BLaER1 treated with 17β-estradiol and CSF1 and Interleukin-3, amounts not matched to agents 10 nM and 100 nM (cell line): Measurements from ENCODE around the gene ZNF398.
A peak's percentile ranks its signal among the peaks of the same experiment; 100 is the strongest.

Experiments
- H3K27ac ChIP-seq, 11 experiments: shearing (Covaris generic); formaldehyde crosslinking; 2 replicates each; pipeline ENCODE4 v1.8.1; 2022
- H3K27me3 ChIP-seq, 11 experiments: shearing (Covaris generic); formaldehyde crosslinking; 2 replicates each; pipeline ENCODE4 v1.8.1; 2022
- H3K36me3 ChIP-seq, 11 experiments: shearing (Covaris generic); formaldehyde crosslinking; 2 replicates each; pipeline ENCODE4 v1.8.1; 2022
- H3K4me1 ChIP-seq, 10 experiments: shearing (Covaris generic); formaldehyde crosslinking; 2 replicates each; pipeline ENCODE4 v1.8.1; 2022
- H3K4me2 ChIP-seq, 11 experiments: shearing (Covaris generic); formaldehyde crosslinking; 2 replicates each; pipeline ENCODE4 v1.8.1; 2022
- H3K4me3 ChIP-seq, 10 experiments: shearing (Covaris generic); formaldehyde crosslinking; 2 replicates each; pipeline ENCODE4 v1.8.1; 2022
- H3K9ac ChIP-seq, 11 experiments: shearing (Covaris generic); formaldehyde crosslinking; 2 replicates each; pipeline ENCODE4 v1.8.1; 2022
- H3K9me3 ChIP-seq, 11 experiments: shearing (Covaris generic); formaldehyde crosslinking; replicated peaks in 1 of 11; 2 replicates each; pipeline ENCODE4 v1.8.1; 2022
- H4K20me1 ChIP-seq, 11 experiments: shearing (Covaris generic); formaldehyde crosslinking; 2 replicates each; pipeline ENCODE4 v1.8.1; 2022
- Cebpa-rat ChIP-seq, 11 experiments: shearing (Covaris generic); IDR thresholded peaks; 2 replicates each; pipeline ENCODE4 v1.8.1; 2022

Gene ZNF398

DNA sequence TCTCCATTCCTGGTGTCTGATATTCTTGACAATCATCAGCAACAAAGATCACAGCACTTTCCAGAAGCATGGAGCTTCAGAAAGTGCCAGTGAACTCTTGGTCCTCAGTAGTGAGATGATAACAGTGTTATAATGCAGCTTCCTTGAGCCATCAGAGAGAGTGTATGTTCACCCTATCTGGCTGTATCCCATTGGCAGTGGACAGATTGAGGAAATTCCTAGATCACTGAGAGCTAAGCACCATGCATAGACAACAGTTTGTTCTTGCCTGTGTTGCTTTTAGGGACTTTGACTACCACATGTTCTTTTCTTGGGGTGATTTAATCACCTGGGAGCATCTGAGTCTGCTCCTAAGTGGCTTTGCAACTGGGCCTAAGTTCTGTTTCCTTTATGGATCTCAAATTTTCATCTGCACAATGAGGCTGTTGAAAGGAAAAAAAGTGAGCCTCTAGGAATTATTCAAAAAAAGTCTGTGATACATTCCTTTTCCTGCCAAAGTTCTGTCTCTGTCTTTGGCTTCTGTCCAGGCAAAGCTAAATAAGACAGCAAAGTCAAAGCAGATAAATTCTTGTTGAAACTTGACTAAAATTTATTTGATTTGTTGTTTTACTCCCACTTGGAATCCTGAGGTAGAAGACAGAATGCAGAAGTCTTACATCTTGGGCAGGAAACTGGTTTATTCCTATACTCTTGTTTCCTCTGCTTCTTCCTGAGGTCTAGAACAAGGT lies 33.6 kb downstream of the ZNF398 start:
- H3K27me3 ChIP-seq = no peaks in the 10 kb centered on the region
- H3K36me3 ChIP-seq = peaks cover 64 to 81% (median 71%) of the 10 kb centered on the region in 11 experiments
- H3K4me1 ChIP-seq = no peaks in the 10 kb centered on the region
- no peak overlapping the region for H3K4me2 ChIP-seq
- no peak for TF ChIP-seq Cebpa-rat (IDR thresholded peaks at IDR 0.05)
- no peak overlapping the region for H3K27ac ChIP-seq
- no peak overlapping the region for H3K9ac ChIP-seq
- H3K4me3 ChIP-seq = no peak overlapping the region
- H3K9me3 ChIP-seq = no peaks in the 10 kb centered on the region
- H4K20me1 ChIP-seq = peaks cover 0 to 18% (median 5%) of the 10 kb centered on the region in 11 experiments; a peak in 6 of 22 replicates

DNA sequence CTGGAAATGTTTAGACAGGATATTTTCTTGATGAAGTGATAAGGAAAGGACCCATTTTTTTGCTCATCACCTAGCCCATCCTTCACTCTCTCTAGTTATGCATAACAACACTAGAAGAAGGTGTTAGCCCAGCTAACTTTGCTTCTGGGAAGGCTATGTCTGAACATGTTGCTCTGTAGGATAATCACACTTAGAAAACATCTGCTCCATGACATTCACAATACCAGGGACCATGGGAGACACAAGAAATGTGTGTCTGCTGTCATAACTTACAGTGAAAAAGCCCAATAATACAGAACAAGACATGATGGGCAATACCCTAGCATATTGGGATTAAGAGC lies 34.2 kb downstream of the ZNF398 start:
- H3K36me3 ChIP-seq = peaks cover 59 to 76% (median 66%) of the 10 kb centered on the region in 11 experiments

DNA sequence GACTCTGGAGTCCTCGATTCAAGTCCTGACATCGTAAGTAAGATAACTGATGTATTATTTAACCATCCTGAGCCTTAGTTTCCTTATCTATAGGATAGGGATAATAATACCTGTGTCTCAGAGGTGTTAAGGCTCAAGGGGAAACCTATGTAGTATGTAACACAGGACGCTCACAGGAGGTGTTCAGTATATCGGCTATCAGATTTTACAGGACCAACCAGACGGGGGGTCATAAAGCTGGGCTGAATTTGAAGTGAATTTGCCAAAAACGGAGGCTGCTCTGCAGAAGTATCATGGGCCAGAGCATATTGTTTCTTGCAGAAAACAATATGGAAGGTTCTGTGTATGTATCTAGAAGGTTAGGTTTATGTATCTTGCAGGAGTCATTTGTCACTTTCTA lies 37.0 kb downstream of the ZNF398 start:
- H3K9me3 ChIP-seq = no peaks in the 10 kb centered on the region
- no peak for TF ChIP-seq Cebpa-rat (IDR thresholded peaks at IDR 0.05)

More for the DNA sequence above, 34.2 kb downstream of the ZNF398 start:
- no peak overlapping the region for H3K4me3 ChIP-seq
- no peak overlapping the region for H3K9ac ChIP-seq
- TF ChIP-seq Cebpa-rat (IDR thresholded peaks at IDR 0.05) = no peak
- no peaks in the 10 kb centered on the region for H3K4me1 ChIP-seq
- no peaks in the 10 kb centered on the region for H3K9me3 ChIP-seq
- H3K27ac ChIP-seq = no peak overlapping the region
- H3K4me2 ChIP-seq = no peak overlapping the region
- H3K27me3 ChIP-seq = no peaks in the 10 kb centered on the region
- peaks cover 0 to 18% (median 5%) of the 10 kb centered on the region in 11 experiments; a peak in 6 of 22 replicates for H4K20me1 ChIP-seq

DNA sequence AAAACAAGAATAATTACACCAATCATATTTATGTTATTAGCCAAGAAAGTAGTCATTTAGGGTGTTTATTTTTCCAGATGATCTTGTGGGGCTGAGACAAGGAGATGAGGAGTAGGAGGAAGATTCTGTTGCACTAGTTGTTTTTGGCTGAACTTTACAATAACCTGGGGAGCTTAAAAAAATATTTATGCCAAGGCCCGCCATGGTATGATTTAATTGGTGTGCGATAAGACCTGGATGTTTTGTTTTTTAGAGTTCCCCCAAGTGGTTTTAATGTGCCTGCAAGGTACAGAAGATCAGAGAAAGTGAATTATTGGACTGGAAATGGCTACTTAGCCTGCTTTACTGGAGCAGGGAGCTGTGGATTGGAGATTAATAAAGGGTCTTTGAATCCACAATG lies 41.0 kb downstream of the ZNF398 start:
- Histone ChIP-seq H3K4me3 (no peak overlapping the region), H3K4me2 (no peak overlapping the region), H3K4me1 (peaks cover 0 to 6% (median 2%) of the 10 kb centered on the region in 10 experiments; a peak in 4 of 20 replicates), H3K27ac (no peak overlapping the region), H3K9me3 (no peaks in the 10 kb centered on the region), H3K36me3 (peaks cover 0 to 9% (median 0%) of the 10 kb centered on the region in 11 experiments; a peak in 3 of 22 replicates), H3K27me3 (no peaks in the 10 kb centered on the region), H3K9ac (no peak overlapping the region), H4K20me1 (no peaks in the 10 kb centered on the region)
- no peak for TF ChIP-seq Cebpa-rat (IDR thresholded peaks at IDR 0.05)

More for the DNA sequence above, 37.0 kb downstream of the ZNF398 start:
- H3K9ac ChIP-seq = no peak overlapping the region
- H3K4me2 ChIP-seq = no peak overlapping the region
- no peak overlapping the region for H3K27ac ChIP-seq
- H4K20me1 ChIP-seq = peaks cover 0 to 10% (median 3%) of the 10 kb centered on the region in 11 experiments; a peak in 5 of 22 replicates
- H3K4me1 ChIP-seq = no peaks in the 10 kb centered on the region
- H3K36me3 ChIP-seq = peaks cover 32 to 47% (median 37%) of the 10 kb centered on the region in 11 experiments
- no peak overlapping the region for H3K4me3 ChIP-seq
- no peaks in the 10 kb centered on the region for H3K27me3 ChIP-seq

DNA sequence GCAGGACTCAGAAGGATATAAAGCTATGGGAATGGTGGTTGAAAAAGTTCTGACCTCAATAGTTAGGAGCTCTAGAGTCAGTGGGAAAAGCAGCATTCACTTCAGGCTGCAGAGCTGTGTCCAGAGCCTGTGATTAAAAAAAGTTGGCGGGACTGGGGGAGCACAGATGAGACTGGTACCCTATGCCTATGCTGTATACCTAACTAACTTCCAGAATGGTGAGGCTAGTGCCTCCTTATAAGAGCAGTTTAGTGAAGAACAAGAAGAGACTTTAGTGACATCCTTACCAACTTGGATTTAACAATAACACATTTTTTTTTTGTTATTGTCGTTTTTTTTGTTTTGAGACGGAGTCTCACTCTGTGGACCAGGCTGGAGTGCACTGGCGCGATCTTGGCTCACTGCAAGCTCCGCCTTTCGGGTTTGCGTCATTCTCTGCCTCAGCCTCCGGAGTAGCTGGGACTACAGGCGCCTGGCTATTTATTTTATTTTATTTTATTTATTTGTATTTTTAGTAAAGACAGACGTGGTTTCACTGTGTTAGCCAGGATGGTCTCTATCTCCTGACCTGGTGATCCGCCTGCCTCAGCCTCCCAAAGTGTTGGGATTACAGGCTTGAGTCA lies 41.5 kb downstream of the ZNF398 start:
- no peak for TF ChIP-seq Cebpa-rat (IDR thresholded peaks at IDR 0.05)
- no peaks in the 10 kb centered on the region for H3K27me3 ChIP-seq

DNA sequence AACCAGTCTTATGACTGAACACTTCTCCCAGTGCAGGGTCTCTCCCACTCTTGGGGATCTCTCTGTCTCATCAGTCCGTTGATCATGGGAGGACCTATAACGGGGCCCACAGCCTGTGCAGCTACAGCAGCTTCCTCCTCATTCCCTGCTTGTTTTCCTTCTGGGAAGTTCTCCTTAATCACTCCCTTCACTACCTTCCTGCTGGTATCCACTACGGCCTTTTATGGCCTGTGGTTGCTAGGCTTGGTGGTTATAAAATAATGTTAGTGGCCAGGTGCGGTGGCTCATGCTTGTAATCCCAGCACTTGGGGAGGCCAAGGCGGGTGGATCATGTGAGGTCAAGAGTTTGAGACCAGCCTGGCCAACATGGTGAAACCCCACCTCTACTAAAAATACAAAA lies 44.6 kb downstream of the ZNF398 start:
- Histone ChIP-seq H3K4me2 (peak overlapping the region in 8 of 11 experiments; percentile 35 to 52 (median 42); a peak in 14 of 22 replicates), H3K9me3 (no peaks in the 10 kb centered on the region)

More for the DNA sequence above, 41.5 kb downstream of the ZNF398 start:
- Histone ChIP-seq H3K4me1 (peaks cover 0 to 6% (median 2%) of the 10 kb centered on the region in 10 experiments; a peak in 4 of 20 replicates), H4K20me1 (no peaks in the 10 kb centered on the region), H3K4me3 (no peak overlapping the region), H3K9ac (no peak overlapping the region), H3K9me3 (no peaks in the 10 kb centered on the region), H3K27ac (no peak overlapping the region), H3K4me2 (no peak overlapping the region), H3K36me3 (peaks cover 0 to 4% (median 0%) of the 10 kb centered on the region in 11 experiments; a peak in 2 of 22 replicates)

DNA sequence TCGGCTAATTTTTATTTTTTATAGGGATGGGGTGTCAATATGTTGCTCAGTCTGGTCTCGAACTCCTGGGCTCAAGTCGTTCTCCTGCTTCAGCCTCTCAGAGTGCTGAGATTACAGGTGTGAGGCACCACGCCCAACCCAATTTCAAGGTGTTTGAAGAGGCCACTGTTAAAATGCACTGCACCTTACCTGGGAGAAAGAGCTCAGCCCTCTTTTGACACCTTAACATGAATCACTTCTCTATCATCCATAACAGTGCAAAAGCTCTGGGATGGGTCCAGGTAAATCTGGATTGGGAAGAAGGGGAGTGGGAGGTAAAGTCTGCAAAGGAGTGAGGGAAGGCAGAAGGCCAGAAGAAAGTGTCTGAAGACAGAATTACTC lies 47.5 kb downstream of the ZNF398 start:
- Histone ChIP-seq H3K27ac (peak overlapping the region in 8 of 11 experiments; percentile 86 to 95 (median 92); a peak in 9 of 22 replicates), H3K4me2 (peak overlapping the region; percentile 88 to 99 (median 96)), H4K20me1 (peaks cover 30 to 42% (median 36%) of the 10 kb centered on the region in 11 experiments; a peak in 21 of 22 replicates), H3K4me1 (peaks cover 20 to 40% (median 30%) of the 10 kb centered on the region in 10 experiments), H3K9ac (peak overlapping the region; percentile 90 to 100 (median 97)), H3K4me3 (peak overlapping the region; percentile 73 to 100 (median 98)), H3K9me3 (no peaks in the 10 kb centered on the region), H3K36me3 (peaks cover 19 to 30% (median 22%) of the 10 kb centered on the region in 11 experiments), H3K27me3 (no peaks in the 10 kb centered on the region)
- TF ChIP-seq Cebpa-rat (IDR thresholded peaks at IDR 0.05) = no peak

More for the DNA sequence above, 44.6 kb downstream of the ZNF398 start:
- Histone ChIP-seq H3K36me3 (0 out of 22 replicates have a peak, but pooled peaks cover 0 to under 1% (median 0%) of the 10 kb centered on the region in 11 experiments), H3K27ac (no peak overlapping the region), H3K4me3 (no peak overlapping the region), H4K20me1 (peaks cover 5 to 14% (median 8%) of the 10 kb centered on the region in 11 experiments; a peak in 20 of 22 replicates), H3K9ac (no peak overlapping the region), H3K4me1 (peaks cover 8 to 19% (median 13%) of the 10 kb centered on the region in 10 experiments), H3K27me3 (no peaks in the 10 kb centered on the region)
- no peak for TF ChIP-seq Cebpa-rat (IDR thresholded peaks at IDR 0.05)

DNA sequence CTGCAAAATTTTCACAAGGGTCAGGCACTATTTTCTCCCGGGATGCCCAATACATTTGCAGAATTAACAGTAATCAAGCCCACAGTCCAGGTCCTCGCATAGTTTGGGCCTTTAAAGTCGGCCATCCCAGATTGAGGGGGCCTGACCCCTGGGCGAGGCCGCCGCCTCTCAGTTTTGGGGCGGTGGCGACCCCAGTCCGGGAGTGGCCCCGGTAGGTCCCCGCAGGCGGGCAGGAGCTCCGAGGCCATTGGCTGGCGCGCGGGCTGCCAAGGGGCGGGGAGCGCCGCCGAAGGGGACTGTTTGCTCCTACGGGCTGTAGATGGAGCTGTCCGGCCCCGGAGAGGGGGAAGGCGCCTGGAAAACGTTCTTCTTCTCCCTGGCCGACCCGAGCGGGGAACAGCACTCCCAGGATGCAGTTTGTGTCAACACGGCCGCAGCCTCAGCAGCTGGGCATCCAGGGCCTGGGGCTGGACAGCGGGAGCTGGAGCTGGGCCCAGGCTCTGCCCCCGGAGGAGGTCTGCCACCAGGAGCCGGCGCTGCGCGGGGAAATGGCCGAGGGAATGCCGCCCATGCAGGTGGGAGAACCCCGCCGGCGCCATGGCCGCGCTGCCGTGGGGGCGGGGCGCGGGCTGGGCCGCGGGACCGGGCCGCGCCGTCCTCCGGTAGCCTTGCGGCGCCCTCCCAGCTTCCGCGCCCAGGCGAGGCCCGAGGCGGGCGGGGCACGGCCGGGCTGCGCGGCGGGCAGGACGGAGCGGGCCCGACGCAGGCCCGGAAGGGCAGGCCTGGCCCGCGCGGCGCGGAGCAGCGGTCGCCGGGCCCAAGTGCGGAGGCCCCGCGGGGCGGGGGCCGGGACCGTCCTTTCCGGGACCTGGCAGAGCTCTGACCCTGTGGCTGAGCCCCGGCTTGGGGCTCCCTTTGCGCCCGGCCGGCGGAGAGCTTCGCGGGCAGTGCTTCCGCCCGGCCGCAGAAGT lies 48.2 kb downstream of the ZNF398 start, which contains the start of gene ZNF282:
Gene ZNF282 (plus strand): TSS at position 367 of the 971 bp plus-strand sequence. CDS start 44 bp downstream, at position 411.
- no peaks in the 10 kb centered on the region for H3K9me3 ChIP-seq
- no peaks in the 10 kb centered on the region for H3K27me3 ChIP-seq
- H3K36me3 ChIP-seq = peaks cover 26 to 36% (median 29%) of the 10 kb centered on the region in 11 experiments
- peaks cover 20 to 43% (median 31%) of the 10 kb centered on the region in 10 experiments for H3K4me1 ChIP-seq
- peak within 1 kb of the TSS; percentile 88 to 99 (median 96) for H3K4me2 ChIP-seq
- H3K4me3 ChIP-seq = peak within 1 kb of the TSS; percentile 73 to 100 (median 98)
- peaks cover 33 to 48% (median 43%) of the 10 kb centered on the region in 11 experiments; a peak in 21 of 22 replicates for H4K20me1 ChIP-seq
- peak within 1 kb of the TSS; percentile 86 to 97 (median 92) for H3K27ac ChIP-seq
- H3K9ac ChIP-seq = peak within 1 kb of the TSS; percentile 90 to 100 (median 97)
- TF ChIP-seq Cebpa-rat (IDR thresholded peaks at IDR 0.05) = no peak
